GM23338 (cell line): ENCODE results near the gene CCDC146. TPM values are rescaled to one million over a fixed set of nuclear protein-coding genes. Genes with fewer than 3 reads are reported as not detected.
A peak's percentile ranks its signal among the peaks of the same experiment; 100 is the strongest.

Source experiments
- ATAC-seq: fragments of 200-7000 bp; cut with Tn5 transposase; 3 replicates; pipeline ENCODE4 v1.9.1; 2020
- DNase-seq: peaks from one replicate; pipeline ENCODE4 v3.0.0-alpha.2; 2015; ENCODE audit warnings: low spot score
- H2AFZ ChIP-seq: fragments of 200-600 bp; sonication (generic); 2 replicates; pipeline ENCODE4 v1.8.0; 2016; ENCODE audit warnings: antibody characterized with exemption, mild to moderate bottlenecking, moderate library complexity
- H3F3A ChIP-seq: fragments of 200-600 bp; sonication (generic); replicated peaks from 2 replicates; pipeline ENCODE4 v1.8.0; 2017; ENCODE audit warnings: antibody characterized with exemption, mixed run types, low read depth
- H3K27ac ChIP-seq: fragments of 200-600 bp; sonication (generic); 2 replicates; pipeline ENCODE4 v1.6.1; 2016; ENCODE audit warnings: low read depth
- H3K27me3 ChIP-seq: fragments of 200-600 bp; sonication (generic); 2 replicates; pipeline ENCODE4 v1.8.0; 2016; ENCODE audit warnings: mild to moderate bottlenecking, mixed run types, moderate library complexity; ENCODE audit not compliant: insufficient read depth
- H3K36me3 ChIP-seq: fragments of 200-600 bp; sonication (generic); 2 replicates; pipeline ENCODE4 v1.8.0; 2016; ENCODE audit warnings: mild to moderate bottlenecking; ENCODE audit not compliant: insufficient read depth
- H3K4me1 ChIP-seq: fragments of 200-600 bp; sonication (generic); 2 replicates; pipeline ENCODE4 v1.8.0; 2016; ENCODE audit warnings: mild to moderate bottlenecking, moderate library complexity; ENCODE audit not compliant: insufficient read depth
- H3K4me2 ChIP-seq: fragments of 200-600 bp; sonication (generic); 2 replicates; pipeline ENCODE4 v1.7.1; 2017; ENCODE audit warnings: mixed run types
- H3K4me3 ChIP-seq: fragments of 200-600 bp; sonication (generic); 2 replicates; pipeline ENCODE4 v1.6.1; 2016; ENCODE audit warnings: mixed run types
- H3K79me2 ChIP-seq: fragments of 200-600 bp; sonication (generic); replicated peaks from 2 replicates; pipeline ENCODE4 v1.8.0; 2017; ENCODE audit warnings: mild to moderate bottlenecking; ENCODE audit not compliant: insufficient read depth
- H3K9me2 ChIP-seq: fragments of 200-600 bp; sonication (generic); 2 replicates; pipeline ENCODE4 v1.8.0; 2017; ENCODE audit not compliant: insufficient read depth
- H4K20me1 ChIP-seq: fragments of 200-600 bp; sonication (generic); replicated peaks from 2 replicates; pipeline ENCODE4 v1.8.0; 2017; ENCODE audit warnings: mild to moderate bottlenecking; ENCODE audit not compliant: insufficient read depth
- H3K27ac Mint-ChIP-seq: 2 replicates; pipeline ENCODE4 v1.8.0; 2020; ENCODE audit warnings: inconsistent platforms, mild to moderate bottlenecking, moderate library complexity, mixed read lengths
- H3K27me3 Mint-ChIP-seq: 3 replicates; pipeline ENCODE4 v1.8.0; 2022; ENCODE audit warnings: low read depth, mild to moderate bottlenecking, moderate library complexity, mixed read lengths, inconsistent platforms; ENCODE audit not compliant: insufficient read depth, poor library complexity
- H3K36me3 Mint-ChIP-seq: 3 replicates; pipeline ENCODE4 v1.8.0; 2021; ENCODE audit warnings: low read depth, mild to moderate bottlenecking, inconsistent platforms, moderate library complexity, mixed read lengths
- H3K4me1 Mint-ChIP-seq: 3 replicates; pipeline ENCODE4 v1.8.0; 2020; ENCODE audit warnings: mild to moderate bottlenecking, inconsistent platforms, mixed read lengths
- H3K4me3 Mint-ChIP-seq: 3 replicates; pipeline ENCODE4 v1.8.0; 2021; ENCODE audit warnings: moderate library complexity, mild to moderate bottlenecking, inconsistent platforms, mixed read lengths
- H3K9me3 Mint-ChIP-seq: 3 replicates; pipeline ENCODE4 v1.8.0; 2020; ENCODE audit warnings: moderate library complexity, mild to moderate bottlenecking, inconsistent platforms, mixed read lengths
- CTCF ChIP-seq, 2 experiments: fragments of 200-600 bp in 1 of 2; sonication (generic) in 1 of 2; conservative IDR thresholded peaks; 2 replicates each; pipeline versions ENCODE4 v1.5.1 to v1.6.1; 2016 to 2017; ENCODE audit warnings: antibody characterized with exemption in 2 of 2, low read depth in 2 of 2, mild to moderate bottlenecking in 2 of 2, moderate library complexity in 1 of 2
- ETS1 ChIP-seq: IDR thresholded peaks from 2 replicates; pipeline ENCODE4 v1.6.1; 2016; ENCODE audit warnings: antibody characterized with exemption
- EZH2 ChIP-seq: fragments of 200-600 bp; sonication (generic); IDR thresholded peaks from one replicate; pipeline ENCODE4 v1.8.0; 2017; ENCODE audit warnings: antibody characterized with exemption, mild to moderate bottlenecking, low read depth; ENCODE audit not compliant: unreplicated experiment
- EZH2phosphoT487 ChIP-seq: fragments of 200-600 bp; sonication (generic); IDR thresholded peaks from one replicate; pipeline ENCODE4 v1.8.1; 2018; ENCODE audit warnings: antibody characterized with exemption; ENCODE audit not compliant: unreplicated experiment
- JUNB ChIP-seq: IDR thresholded peaks from one replicate; pipeline ENCODE4 v1.6.1; 2016; ENCODE audit warnings: antibody characterized with exemption; ENCODE audit not compliant: unreplicated experiment
- NANOG ChIP-seq: IDR thresholded peaks from 2 replicates; pipeline ENCODE4 v1.6.1; 2016; ENCODE audit warnings: antibody characterized with exemption, borderline replicate concordance
- POLR2AphosphoS5 ChIP-seq: IDR thresholded peaks from 2 replicates; pipeline ENCODE4 v1.6.1; 2016; ENCODE audit warnings: antibody characterized with exemption, low read depth
- REST ChIP-seq: IDR thresholded peaks from one replicate; pipeline ENCODE4 v1.6.1; 2018; ENCODE audit warnings: antibody characterized with exemption; ENCODE audit not compliant: unreplicated experiment
- STAT1 ChIP-seq: IDR thresholded peaks from one replicate; pipeline ENCODE4 v1.6.1; 2016; ENCODE audit warnings: antibody characterized with exemption; ENCODE audit not compliant: unreplicated experiment
- ZNF114 ChIP-seq: fragments of 250-450 bp; sonication (Bioruptor Pico); IDR thresholded peaks from 2 replicates; pipeline ENCODE4 v1.5.0; 2020; ENCODE audit warnings: mild to moderate bottlenecking, moderate library complexity
- ZNF331 ChIP-seq: fragments of 250-450 bp; sonication (Bioruptor Pico); IDR thresholded peaks from 2 replicates; pipeline ENCODE4 v1.5.0; 2020; ENCODE audit warnings: low read depth, mild to moderate bottlenecking, moderate library complexity
- ZNF462 ChIP-seq: fragments of 250-450 bp; sonication (Bioruptor Pico); IDR thresholded peaks from 2 replicates; pipeline ENCODE4 v1.5.0; 2020; ENCODE audit warnings: mild to moderate bottlenecking, moderate library complexity
- polyA plus RNA-seq: library from polyadenylated mRNA; unstranded; fragments of >200 nt; fragmentation: Nextera tagmentation; extraction: Ambion mirVana; gene quantifications from 2 replicates; pipeline ENCODE4 v1.2.1, GENCODE V29; 2016
- total RNA-seq: library from RNA; depleted of rRNA; stranded (reverse); fragments of >200 nt; shearing (Covaris generic); gene quantifications from 2 replicates; pipeline ENCODE4 v1.2.3, GENCODE V29; 2014

CCDC146 gene
- total and polyA plus RNA-seq, 2 experiments from 2014 or later: 0.35 to 0.74 TPM

GRCh38 chr7:77235276-77235675 is 112.9 kb downstream of the CCDC146 start (continued):
- TF ChIP-seq CTCF (conservative IDR thresholded peaks at IDR 0.05; ENCODE audit: low read depth in 2 of 2) (no peak), EZH2phosphoT487 (no peak), NANOG (no peak), POLR2AphosphoS5 (no peak)

GRCh38 chr7:77238703-77239136 is 116.3 kb downstream of the CCDC146 start:
- Histone ChIP-seq H2AFZ (peak overlapping the region; percentile 47; the same call in 1 of the 2 replicates), H3K4me2 (no peak overlapping the region), H3F3A (no peaks in the 10 kb centered on the region), H4K20me1 (no peaks in the 10 kb centered on the region), H3K4me1 (peaks cover 15% of the 10 kb centered on the region), H3K36me3 (no peaks in the 10 kb centered on the region), H3K27me3 (no peaks in the 10 kb centered on the region), H3K27ac (no peak overlapping the region), H3K4me3 (no peak overlapping the region), H3K79me2 (no peaks in the 10 kb centered on the region), H3K9me2 (0 out of 2 replicates have a peak, but pooled peaks cover 5% of the 10 kb centered on the region)
- Mint-ChIP-seq H3K4me1 (peaks cover 22% of the 10 kb centered on the region), H3K9me3 (no peaks in the 10 kb centered on the region), H3K27ac (no peak overlapping the region), H3K4me3 (no peak overlapping the region), H3K36me3 (no peaks in the 10 kb centered on the region), H3K27me3 (peaks cover 4% of the 10 kb centered on the region)
- DNase-seq: no peak
- no peak for ATAC-seq
- TF ChIP-seq ZNF114 (no peak), POLR2AphosphoS5 (no peak), NANOG (no peak), ZNF331 (no peak), ZNF462 (no peak), ETS1 (no peak), JUNB (no peak), EZH2phosphoT487 (no peak), EZH2 (no peak), REST (no peak), STAT1 (no peak)
